HCT116 (cell line): Measurements from ENCODE around the gene ZNF560. TPM values are rescaled to one million over a fixed set of nuclear protein-coding genes. Genes with fewer than 3 reads are reported as not detected.

Experiments used
- ATAC-seq: fragments of 200-7000 bp; cut with Tn5 transposase; 2 replicates; pipeline ENCODE4 v1.9.1; 2020; ENCODE audit warnings: mild to moderate bottlenecking, moderate library complexity
- BruUV-seq: library from RNA; stranded (reverse); fragments of 400-500 nt; replicated peaks from 2 replicates; lab custom pipeline; 2021; lab: Mats Ljungman, UMichigan
- CTCF ChIA-PET: fragments of 300-600 bp; sonication (Branson Sonifier 250); formaldehyde crosslinking; loops from one replicate; lab custom pipeline; 2021; ENCODE audit warnings: antibody characterized with exemption; lab: Charles Lee
- POLR2A ChIA-PET: fragments of 300-600, 350-600 bp; sonication (Branson Sonifier 250); formaldehyde crosslinking; loops from one replicate; lab custom pipeline; 2021; ENCODE audit warnings: antibody characterized with exemption; lab: Charles Lee
- RAD21 ChIA-PET, 2 experiments: fragments of 300-600 bp; sonication (Branson Sonifier 250); formaldehyde crosslinking; loops; one replicate each; lab custom pipeline; 2023; ENCODE audit warnings: low total read pairs in 2 of 2; ENCODE audit not compliant: uncharacterized antibody in 2 of 2, unreplicated experiment in 2 of 2, low non-redundant PET in 1 of 2; lab: Charles Lee
- DNase-seq: peaks from one replicate; pipeline ENCODE4 v3.0.0-alpha.2; 2010; ENCODE audit warnings: low read depth, low spot score
- H2AFZ ChIP-seq: fragments of 200-600 bp; shearing (Covaris generic), sonication (generic); 2 replicates; pipeline ENCODE4 v1.6.1; 2017; ENCODE audit warnings: low read depth, mixed run types, mixed read lengths, antibody characterized with exemption, low read length; ENCODE audit not compliant: poor library complexity, severe bottlenecking
- H3K27ac ChIP-seq: 2 replicates; pipeline ENCODE4 v1.5.1; 2012; ENCODE audit warnings: low read depth, low read length
- H3K27me3 ChIP-seq: fragments of 200-600 bp; sonication (generic); 2 replicates; pipeline ENCODE4 v1.6.1; 2016; ENCODE audit warnings: mixed run types, low read length, mixed read lengths; ENCODE audit not compliant: insufficient read depth
- H3K36me3 ChIP-seq, 2 experiments: fragments of 200-500 bp in 1 of 2; fragments of 200-600 bp in 1 of 2; sonication (Bioruptor generic) in 1 of 2; sonication (generic) in 1 of 2; 2 replicates each; pipeline versions ENCODE4 v1.5.1 to v1.6.1; 2014 to 2016; ENCODE audit warnings: low read length in 2 of 2, inconsistent platforms in 1 of 2, mixed read lengths in 1 of 2, mixed run types in 1 of 2; ENCODE audit not compliant: insufficient read depth in 2 of 2, control insufficient read depth in 1 of 2
- H3K4me1 ChIP-seq, 2 experiments: fragments of 200-600 bp in 1 of 2; sonication (generic) in 1 of 2; 2 replicates each; pipeline versions ENCODE4 v1.5.1 to v1.6.1; 2012 to 2017; ENCODE audit warnings: low read length in 2 of 2, inconsistent platforms in 1 of 2, mild to moderate bottlenecking in 1 of 2, mixed read lengths in 1 of 2, mixed run types in 1 of 2, moderate library complexity in 1 of 2; ENCODE audit not compliant: insufficient read depth in 2 of 2, control insufficient read depth in 1 of 2
- H3K4me2 ChIP-seq: fragments of 200-600 bp; sonication (generic); 2 replicates; pipeline ENCODE4 v1.6.1; 2017; ENCODE audit warnings: mixed run types, low read length, mixed read lengths
- H3K4me3 ChIP-seq, 2 experiments: fragments of 200-600 bp in 1 of 2; sonication (generic) in 1 of 2; replicated peaks in 1 of 2; 2 replicates each; pipeline ENCODE4 v1.5.1; 2011 to 2016; ENCODE audit warnings: low read length in 2 of 2, control low read depth in 1 of 2, low read depth in 1 of 2, mild to moderate bottlenecking in 1 of 2, mixed read lengths in 1 of 2, mixed run types in 1 of 2
- H3K79me2 ChIP-seq: fragments of 200-600 bp; sonication (generic); 2 replicates; pipeline ENCODE4 v1.6.1; 2017; ENCODE audit warnings: mild to moderate bottlenecking, mixed run types, low read length, moderate library complexity, mixed read lengths; ENCODE audit not compliant: insufficient read depth
- H3K9ac ChIP-seq: fragments of 200-600 bp; sonication (generic); 2 replicates; pipeline ENCODE4 v1.6.1; 2016; ENCODE audit warnings: low read length, mixed read lengths
- H3K9me2 ChIP-seq: fragments of 200-600 bp; sonication (generic), shearing (Covaris generic); 2 replicates; pipeline ENCODE4 v1.6.1; 2017; ENCODE audit warnings: mixed run types, mild to moderate bottlenecking, moderate library complexity; ENCODE audit not compliant: insufficient read depth
- H3K9me3 ChIP-seq, 2 experiments: fragments of 200-500 bp in 1 of 2; fragments of 200-600 bp in 1 of 2; sonication (Bioruptor generic) in 1 of 2; sonication (generic) in 1 of 2; 2 replicates each; pipeline ENCODE4 v1.6.1; 2014 to 2017; ENCODE audit warnings: low read length in 2 of 2, mixed read lengths in 2 of 2, inconsistent platforms in 1 of 2, low read depth in 1 of 2, mild to moderate bottlenecking in 1 of 2, mixed run types in 1 of 2, moderate library complexity in 1 of 2; ENCODE audit not compliant: control insufficient read depth in 1 of 2, insufficient read depth in 1 of 2
- H4K20me1 ChIP-seq: fragments of 200-600 bp; sonication (generic), shearing (Covaris generic); 2 replicates; pipeline ENCODE4 v1.6.1; 2017; ENCODE audit warnings: mixed run types, mild to moderate bottlenecking, moderate library complexity; ENCODE audit not compliant: insufficient read depth
- ATF3 ChIP-seq: IDR thresholded peaks from 2 replicates; pipeline ENCODE4 v1.6.1; 2012
- CBX3 ChIP-seq: IDR thresholded peaks from 2 replicates; pipeline ENCODE4 v1.6.1; 2012; ENCODE audit warnings: low read depth
- CEBPB ChIP-seq: IDR thresholded peaks from 2 replicates; pipeline ENCODE4 v1.6.1; 2012; ENCODE audit warnings: low read depth
- CTCF ChIP-seq, 3 experiments: fragments of 200-600 bp in 1 of 3; sonication (generic) in 1 of 3; IDR thresholded peaks in 2 of 3; conservative IDR thresholded peaks in 1 of 3; 2 replicates each; pipeline ENCODE4 v1.5.1; 2012 to 2017; ENCODE audit warnings: low read depth in 2 of 3, low read length in 2 of 3, antibody characterized with exemption in 1 of 3, borderline replicate concordance in 1 of 3, control low read depth in 1 of 3, mild to moderate bottlenecking in 1 of 3, mixed read lengths in 1 of 3, mixed run types in 1 of 3, moderate library complexity in 1 of 3; ENCODE audit not compliant: insufficient read depth in 1 of 3
- EGR1 ChIP-seq: IDR thresholded peaks from 2 replicates; pipeline ENCODE4 v1.6.1; 2012; ENCODE audit warnings: low read depth
- ELF1 ChIP-seq: IDR thresholded peaks from 2 replicates; pipeline ENCODE4 v1.6.1; 2012; ENCODE audit warnings: low read depth, borderline replicate concordance
- EZH2 ChIP-seq: fragments of 200-600 bp; sonication (generic); IDR thresholded peaks from 2 replicates; pipeline ENCODE4 v1.6.1; 2017; ENCODE audit warnings: antibody characterized with exemption, mixed run types
- EZH2phosphoT487 ChIP-seq: fragments of 200-600 bp; IDR thresholded peaks from 2 replicates; pipeline ENCODE4 v1.6.1; 2018; ENCODE audit warnings: antibody characterized with exemption, borderline replicate concordance
- FOSL1 ChIP-seq: IDR thresholded peaks from 2 replicates; pipeline ENCODE4 v1.6.1; 2012; ENCODE audit warnings: low read depth
- JUND ChIP-seq: IDR thresholded peaks from 2 replicates; pipeline ENCODE4 v1.6.1; 2012
- MAX ChIP-seq: IDR thresholded peaks from 2 replicates; pipeline ENCODE4 v1.6.1; 2012
- POLR2A ChIP-seq: IDR thresholded peaks from 2 replicates; pipeline ENCODE4 v1.7.0; 2011; ENCODE audit warnings: borderline replicate concordance; ENCODE audit not compliant: insufficient read depth, insufficient read length; ENCODE audit errors: extremely low read depth
- POLR2AphosphoS5 ChIP-seq: IDR thresholded peaks from 2 replicates; pipeline ENCODE4 v1.6.1; 2011; ENCODE audit warnings: mild to moderate bottlenecking, low read depth, low read length, moderate library complexity
- RAD21 ChIP-seq: IDR thresholded peaks from 2 replicates; pipeline ENCODE4 v1.6.1; 2012; ENCODE audit warnings: low read depth, mild to moderate bottlenecking
- REST ChIP-seq: IDR thresholded peaks from 2 replicates; pipeline ENCODE4 v1.6.1; 2012; ENCODE audit warnings: low read depth
- SIN3A ChIP-seq: IDR thresholded peaks from 2 replicates; pipeline ENCODE4 v1.6.1; 2012; ENCODE audit warnings: low read depth
- SP1 ChIP-seq: IDR thresholded peaks from 2 replicates; pipeline ENCODE4 v1.6.1; 2012; ENCODE audit warnings: low read depth
- YY1 ChIP-seq: IDR thresholded peaks from 2 replicates; pipeline ENCODE4 v1.6.1; 2011; ENCODE audit warnings: low read length, low read depth, moderate library complexity, mild to moderate bottlenecking; ENCODE audit not compliant: insufficient replicate concordance; ENCODE audit errors: extremely low read depth
- ZFX ChIP-seq: fragments of 450-650 bp; IDR thresholded peaks from 2 replicates; pipeline ENCODE4 v1.6.1; 2017
- intact Hi-C: fragments of 100-400 bp; cut with micrococcal nuclease; formaldehyde crosslinking; loops from 2 replicates; pipeline ENCODE4 v1.10.0; 2022
- total RNA-seq: library from RNA; stranded (reverse); gene quantifications from one replicate; pipeline ENCODE4 v1.2.1, GENCODE V29; 2021; ENCODE audit not compliant: unreplicated experiment

The ZNF560 gene
- total RNA-seq, 1 experiment from 2014 or later, result not detected

GRCh38 chr19:9507285-9507684 is 8.9 kb upstream of the ZNF560 start:
- Histone ChIP-seq H3K27ac (no peak overlapping the region), H3K9me2 (no peaks in the 10 kb centered on the region), H3K36me3 (no peaks in the 10 kb centered on the region), H3K9ac (no peak overlapping the region), H3K9me3 (peaks cover 3 to 8% of the 10 kb centered on the region in 2 experiments; a peak in 2 of 4 replicates), H2AFZ (no peak overlapping the region), H3K27me3 (no peaks in the 10 kb centered on the region), H3K4me1 (no peaks in the 10 kb centered on the region), H3K4me2 (no peak overlapping the region), H3K4me3 (no peak overlapping the region), H4K20me1 (no peaks in the 10 kb centered on the region), H3K79me2 (no peaks in the 10 kb centered on the region)
- ChIA-PET CTCF (no interaction called here), POLR2A (no interaction called here), RAD21 (no interaction called here)
- intact Hi-C loops, result no loop called here
- BruUV-seq, result no TSS peak
- ATAC-seq (no peak), DNase-seq (no peak)
- TF ChIP-seq CBX3 (no peak), POLR2A (no peak), ATF3 (no peak), REST (no peak), EZH2phosphoT487 (no peak), ELF1 (no peak), CEBPB (no peak), JUND (no peak), YY1 (no peak), EZH2 (no peak), ZFX (no peak), SP1 (no peak), SIN3A (no peak), CTCF (IDR thresholded peaks at IDR 0.05 in 2 of 3, conservative IDR thresholded peaks at IDR 0.05 in 1 of 3; ENCODE audit: borderline replicate concordance in 1 of 3, insufficient read depth in 1 of 3, low read depth in 2 of 3, low read length in 2 of 3) (no peak), FOSL1 (no peak), EGR1 (no peak), RAD21 (no peak), POLR2AphosphoS5 (no peak), MAX (no peak)
